ENCODE results near the gene TCEA2. TPM values are rescaled to one million over a fixed set of nuclear protein-coding genes. Genes with fewer than 3 reads are reported as not detected.

The TCEA2 gene
- total RNA-seq, 6 experiments from 2014 or later: 14.8 to 45.6 (median 28.6) TPM

GRCh38 chr20:64057628-64058498 lies 5.1 kb upstream of the TCEA2 start:
- Histone ChIP-seq H3K27me3 (no peaks in the 10 kb centered on the region), H3K4me3 (no peak overlapping the region), H3K9me3 (no peaks in the 10 kb centered on the region), H3K36me3 (no peaks in the 10 kb centered on the region), H3K4me1 (peaks cover 0 to 5% (median 0%) of the 10 kb centered on the region in 4 donors), H3K27ac (peak overlapping the region in 2 of 3 donors; percentile 13 to 54)
- intact Hi-C loops (cut with DNase I): no loop called here
- TF ChIP-seq POLR2A (IDR thresholded peaks at IDR 0.05): no peak
- peak; percentile 85 to 87 (median 86) for TF ChIP-seq CTCF (IDR thresholded peaks at IDR 0.05)
- DNase-seq: peak in 2 of 3 donors; percentile 78 to 85
- 5% methylated on average over 11 of the region's 33 CpGs for WGBS (ENCODE audit: insufficient coverage, low coverage, low lambda C conversion rate, missing lambda C conversion rate)
- peak; percentile 65 to 74 (median 67) for ATAC-seq

GRCh38 chr20:64058536-64058935 lies 4.5 kb upstream of the TCEA2 start:
- no peaks in the 10 kb centered on the region for H3K9me3 ChIP-seq
- no peak for ATAC-seq
- no peak for DNase-seq
- intact Hi-C loops (cut with DNase I): no loop called here
- peaks cover 0 to 5% (median 1%) of the 10 kb centered on the region in 4 donors for H3K4me1 ChIP-seq
- TF ChIP-seq CTCF (IDR thresholded peaks at IDR 0.05) (no peak), POLR2A (IDR thresholded peaks at IDR 0.05) (no peak)
- 63% methylated on average over 8 of the region's 12 CpGs for WGBS (ENCODE audit: insufficient coverage, low coverage, low lambda C conversion rate, missing lambda C conversion rate)
- no peaks in the 10 kb centered on the region for H3K36me3 ChIP-seq
- H3K27me3 ChIP-seq: no peaks in the 10 kb centered on the region
- no peak overlapping the region for H3K4me3 ChIP-seq
- H3K27ac ChIP-seq: no peak overlapping the region

- TF ChIP-seq CTCF (IDR thresholded peaks at IDR 0.05): no peak
- peak overlapping the region in 2 of 3 donors; percentile 8 to 84 for H3K27ac ChIP-seq
- DNase-seq: no peak
- H3K4me1 ChIP-seq: peaks cover 0 to 37% (median 17%) of the 10 kb centered on the region in 4 donors
- WGBS (ENCODE audit: insufficient coverage, low coverage, low lambda C conversion rate, missing lambda C conversion rate): 53% methylated on average over 2 of the region's 5 CpGs
- peak overlapping the region; percentile 69 to 97 (median 87) for H3K4me3 ChIP-seq
- intact Hi-C loops (cut with DNase I): no loop called here
- no peak for ATAC-seq
- H3K36me3 ChIP-seq: no peaks in the 10 kb centered on the region
- no peaks in the 10 kb centered on the region for H3K27me3 ChIP-seq
- H3K9me3 ChIP-seq: no peaks in the 10 kb centered on the region
These were observed 762 bp upstream of the TCEA2 start for GRCh38 chr20:64062276-64062595.

GRCh38 chr20:64063389-64064144 lies 569 bp downstream of the TCEA2 start:
- Histone ChIP-seq H3K27me3 (no peaks in the 10 kb centered on the region), H3K27ac (peak overlapping the region; percentile 60 to 84 (median 84)), H3K4me3 (peak overlapping the region; percentile 69 to 97 (median 87)), H3K4me1 (peaks cover 0 to 42% (median 17%) of the 10 kb centered on the region in 4 donors), H3K9me3 (no peaks in the 10 kb centered on the region), H3K36me3 (no peaks in the 10 kb centered on the region)
- DNase-seq: peak in 1 of 3 donors; percentile 76
- intact Hi-C loops (cut with DNase I): no loop called here
- 3% methylated on average over 21 of the region's 51 CpGs for WGBS (ENCODE audit: insufficient coverage, low coverage, low lambda C conversion rate, missing lambda C conversion rate)
- TF ChIP-seq CTCF (IDR thresholded peaks at IDR 0.05): no peak
- TF ChIP-seq POLR2A (IDR thresholded peaks at IDR 0.05): no peak
- ATAC-seq: peak in 3 of 4 donors; percentile 0 to 3 (median 3)
